ENCODE results near the gene TIPIN. TPM values are rescaled to one million over a fixed set of nuclear protein-coding genes. Genes with fewer than 3 reads are reported as not detected.
A peak's percentile ranks its signal among the peaks of the same experiment; 100 is the strongest.

Gene TIPIN
- total RNA-seq, 1 experiment from 2014 or later: 12.9 TPM

DNA sequence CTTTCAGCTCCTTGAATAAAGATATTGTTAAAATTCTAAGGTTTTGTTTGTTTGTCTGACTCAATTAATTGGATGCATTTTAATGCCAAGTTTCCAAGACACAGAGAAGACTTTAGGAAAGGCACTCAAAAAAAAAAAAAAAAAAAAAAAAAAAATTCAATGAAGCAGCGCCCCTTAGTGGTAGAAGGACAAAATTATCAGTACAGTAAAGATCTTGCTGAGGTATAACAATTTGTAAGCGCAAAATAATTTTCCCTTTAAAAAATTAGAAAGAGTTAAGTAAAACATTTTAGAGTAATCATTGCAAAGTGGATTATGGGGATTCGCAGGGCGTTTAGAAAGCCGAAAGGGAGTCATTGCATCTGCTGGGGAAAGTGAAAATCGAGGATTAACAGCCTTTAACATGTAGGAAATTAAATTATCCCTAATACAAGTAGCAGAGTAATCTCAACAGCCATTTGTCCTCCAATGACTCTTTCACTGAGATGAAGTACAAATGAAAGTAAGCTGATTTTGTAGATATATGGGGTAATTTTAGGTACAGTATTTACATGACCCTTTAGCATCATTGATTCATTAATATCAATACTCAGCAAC lies 68.9 kb downstream of the TIPIN start:
- TF ChIP-seq CTCF (conservative IDR thresholded peaks at IDR 0.05) (peak; percentile 75), EZH2 (IDR thresholded peaks at IDR 0.05; ENCODE audit: low read depth) (no peak)
- no TSS peak for BruUV-seq (replicated peaks)

More for the DNA sequence above, 68.9 kb downstream of the TIPIN start:
- Histone ChIP-seq H3K36me3 (ENCODE audit: low read depth) (no peaks in the 10 kb centered on the region), H3F3A (ENCODE audit: insufficient read depth, low read depth) (0 out of 2 replicates have a peak, but pooled peaks cover 8% of the 10 kb centered on the region), H4K20me1 (ENCODE audit: insufficient read depth) (no peaks in the 10 kb centered on the region), H2AFZ (no peak overlapping the region), H3K27ac (no peak overlapping the region), H3K27me3 (ENCODE audit: insufficient read depth, low read depth) (no peaks in the 10 kb centered on the region), H3K79me2 (ENCODE audit: low read depth) (0 out of 2 replicates have a peak, but pooled peaks cover 2% of the 10 kb centered on the region), H3K4me3 (no peak overlapping the region), H3K9me2 (ENCODE audit: insufficient read depth) (no peaks in the 10 kb centered on the region), H3K4me2 (no peak overlapping the region), H3K9me3 (ENCODE audit: insufficient read depth, low read depth) (no peaks in the 10 kb centered on the region), H3K4me1 (replicated peaks; ENCODE audit: insufficient read depth) (peaks cover 11% of the 10 kb centered on the region)
- ChIA-PET POLR2A (ENCODE audit: unreplicated experiment) (no interaction called here), CTCF (interaction anchor here (0.7 kb wide), 1 partner anchor 211 kb away, joined by 3 read pairs; no protein-coding TSS in a partner anchor)
- intact Hi-C loops (cut with micrococcal nuclease; ENCODE audit: unreplicated experiment): loop anchor here (1.0 to 5.0 kb wide), 2 partner anchors 305 to 371 kb away; no protein-coding TSS in a partner anchor
- peak in 1 of 2 experiments; percentile 42 for DNase-seq

Other genes starting within 250 kb of the TIPIN start
- not detected in 2 replicates for gene MEGF11, start 102.9 kb downstream of the TIPIN start, total RNA-seq (2021)
- gene DIS3L, start 63.1 kb downstream of the TIPIN start, total RNA-seq (2021): 27.7 and 31.2 TPM in 2 replicates
- gene MAP2K1, start 30.2 kb upstream of the TIPIN start, total RNA-seq (2021): 78.6 and 95.5 TPM in 2 replicates
- gene SNAPC5, start 141.1 kb upstream of the TIPIN start, total RNA-seq (2021): 15.8 and 17.9 TPM in 2 replicates
- 1,859 and 2,320 TPM in 2 replicates for gene RPL4, start 148.2 kb upstream of the TIPIN start, total RNA-seq (2021)
- 26.3 and 30.3 TPM in 2 replicates for gene ZWILCH, start 148.6 kb upstream of the TIPIN start, total RNA-seq (2021)
- not detected in 2 replicates for gene LCTL, start 209.3 kb upstream of the TIPIN start, total RNA-seq (2021)